ENCODE measurements around the gene GRK4. TPM values are rescaled to one million over a fixed set of nuclear protein-coding genes. Genes with fewer than 3 reads are reported as not detected.
"Not testable (repeated sequence)": the region's sequence is repeated elsewhere in the genome, so short reads cannot be mapped to it uniquely, and the experiment has no call there.

GRK4 gene
- total RNA-seq, 2 experiments from 2014 or later, result 3.0 to 4.4 TPM

DNA sequence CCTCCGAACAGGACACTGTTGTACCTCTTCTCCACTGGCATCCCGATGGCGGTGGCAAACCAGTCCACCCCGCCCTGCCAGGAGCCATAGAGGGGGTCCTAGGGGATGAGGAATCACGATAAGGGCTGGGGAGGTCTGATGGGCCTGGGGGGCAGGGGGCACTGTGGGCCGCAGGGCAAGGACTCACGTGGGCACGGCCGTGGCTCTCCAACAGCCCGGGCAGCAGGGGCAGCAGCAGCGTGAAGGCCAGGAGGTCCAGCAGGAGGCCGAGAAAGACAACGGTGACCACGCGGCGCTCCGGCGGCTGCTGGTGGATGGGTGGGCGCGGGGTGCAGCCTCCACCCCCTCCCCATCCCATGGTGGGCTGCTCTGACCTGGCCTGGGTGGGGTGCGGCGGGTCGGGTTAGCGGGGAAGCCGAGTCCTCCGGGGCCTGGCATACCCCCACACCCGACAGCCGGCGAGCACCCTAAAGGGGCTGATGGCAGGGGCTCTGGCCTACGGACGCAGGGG is 29.8 kb upstream of the GRK4 start:
- Mint-ChIP-seq H3K9me3 (ENCODE audit: low read depth) (no peaks in the 10 kb centered on the region), H3K4me3 (peak overlapping the region; percentile 82), H3K36me3 (peaks cover 34% of the 10 kb centered on the region), H3K27me3 (no peaks in the 10 kb centered on the region), H3K27ac (peak overlapping the region; percentile 93), H3K4me1 (peaks cover 54% of the 10 kb centered on the region)
- DNase-seq (no peak), ATAC-seq (no peak)
- CTCF ChIA-PET, result no interaction called here

DNA sequence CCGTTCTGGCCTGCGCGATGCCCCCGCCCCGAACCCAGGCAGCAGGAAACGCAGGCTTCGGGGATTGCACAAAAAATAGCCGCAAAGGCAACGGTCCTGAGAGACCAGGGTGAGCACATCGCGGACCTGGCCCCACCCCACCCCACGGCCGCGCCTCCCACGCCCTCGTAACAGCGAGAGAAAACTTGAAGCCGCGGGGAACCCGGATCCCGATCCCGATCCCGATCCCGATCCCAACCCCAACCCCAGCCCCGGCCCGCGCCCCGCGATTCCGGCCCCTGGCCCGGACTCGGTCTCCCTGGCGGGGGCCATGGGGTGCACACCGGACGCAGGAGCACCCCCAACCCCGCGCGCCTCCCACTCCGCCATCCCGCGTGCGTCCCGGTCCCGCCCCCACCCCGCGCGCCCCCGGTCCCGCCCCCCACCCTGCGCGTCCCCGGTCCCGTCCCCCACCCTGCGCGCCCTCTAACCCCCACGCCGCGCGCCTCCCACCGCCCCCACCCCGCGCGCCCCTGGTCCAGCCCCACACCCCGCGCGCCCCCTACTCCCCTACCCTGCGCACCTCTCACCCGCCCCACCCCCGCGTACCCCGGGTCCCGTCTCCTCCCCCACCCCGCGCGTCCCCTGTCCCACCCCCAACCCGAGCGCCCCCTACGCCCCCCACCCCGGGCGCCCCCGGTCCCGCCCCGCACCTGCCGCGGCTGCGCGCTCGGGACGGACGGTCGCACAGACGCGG is 29.1 kb upstream of the GRK4 start:
- peaks cover 60% of the 10 kb centered on the region for H3K4me1 Mint-ChIP-seq

DNA sequence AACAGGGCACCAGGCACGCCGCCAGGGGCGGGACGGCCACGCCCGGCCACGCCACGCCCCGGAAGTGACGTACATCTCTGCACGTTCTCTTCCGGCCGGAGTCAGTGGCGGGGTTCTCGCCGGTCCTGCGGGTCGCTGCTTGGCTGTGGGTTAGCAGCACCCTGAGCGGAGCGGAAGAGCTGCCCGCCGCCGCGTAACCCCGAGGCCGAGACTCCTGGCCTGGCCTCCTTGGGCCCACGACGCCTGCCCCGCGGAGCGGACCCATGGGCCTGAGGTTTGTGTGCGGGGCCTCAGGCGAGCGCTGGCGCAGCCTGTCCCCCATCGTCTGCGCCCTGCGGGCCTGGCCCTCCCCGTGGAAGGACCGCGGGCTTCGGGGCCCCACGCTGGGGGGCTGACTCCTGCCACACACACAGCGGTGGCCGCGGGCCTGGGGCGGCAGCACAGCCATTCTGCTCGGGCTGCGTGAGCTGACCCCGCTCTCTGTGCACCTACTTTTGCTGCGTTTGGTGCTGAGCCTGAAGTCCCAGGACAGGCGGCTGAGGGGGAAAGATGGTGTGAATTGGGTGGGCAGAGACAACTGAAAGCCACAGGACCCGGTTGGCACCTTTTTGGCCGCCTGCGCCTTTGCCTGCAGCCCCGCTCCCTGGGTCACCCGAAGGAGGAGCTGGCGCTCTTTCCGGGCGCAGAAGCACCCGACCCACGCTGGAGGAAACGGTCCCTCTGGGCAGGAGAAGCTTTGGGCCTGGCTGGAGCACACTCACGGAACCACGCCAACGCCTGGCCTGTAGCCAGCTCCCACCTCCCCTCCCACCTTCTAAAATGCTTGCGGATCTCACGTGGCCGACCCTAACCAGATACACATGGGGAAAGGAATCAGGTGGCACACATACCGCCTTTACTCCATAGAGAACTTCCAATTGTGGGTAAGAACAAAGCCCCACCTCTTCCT is 28.3 kb upstream of the GRK4 start:
- H3K36me3 Mint-ChIP-seq, result peaks cover 41% of the 10 kb centered on the region
- no peaks in the 10 kb centered on the region for H3K27me3 Mint-ChIP-seq
- peaks cover 68% of the 10 kb centered on the region for H3K4me1 Mint-ChIP-seq
- H3K9me3 Mint-ChIP-seq (ENCODE audit: low read depth), result no peaks in the 10 kb centered on the region
- peak overlapping the region; percentile 85 for H3K4me3 Mint-ChIP-seq
- DNase-seq (peak; percentile 96), ATAC-seq (peak; percentile 58)
- CTCF ChIA-PET, result interaction anchor here (0.6 to 4.9 kb wide), 15 partner anchors 13 to 1006 kb away, joined by 3 to 65 read pairs (median 4); partner anchors contain the start of genes GRK4 and NOP14
- H3K27ac Mint-ChIP-seq, result peak overlapping the region; percentile 90

More for the DNA sequence above, 29.1 kb upstream of the GRK4 start:
- DNase-seq (peak; percentile 63), ATAC-seq (no peak)
- no peaks in the 10 kb centered on the region for H3K9me3 Mint-ChIP-seq (ENCODE audit: low read depth)
- peak overlapping the region; percentile 85 for H3K4me3 Mint-ChIP-seq
- peaks cover 34% of the 10 kb centered on the region for H3K36me3 Mint-ChIP-seq
- H3K27me3 Mint-ChIP-seq, result no peaks in the 10 kb centered on the region
- CTCF ChIA-PET, result interaction anchor here (2.7 to 4.9 kb wide), 3 partner anchors 14 to 170 kb away, joined by 18 to 65 read pairs (median 23); no protein-coding TSS in a partner anchor
- H3K27ac Mint-ChIP-seq, result peak overlapping the region; percentile 78

DNA sequence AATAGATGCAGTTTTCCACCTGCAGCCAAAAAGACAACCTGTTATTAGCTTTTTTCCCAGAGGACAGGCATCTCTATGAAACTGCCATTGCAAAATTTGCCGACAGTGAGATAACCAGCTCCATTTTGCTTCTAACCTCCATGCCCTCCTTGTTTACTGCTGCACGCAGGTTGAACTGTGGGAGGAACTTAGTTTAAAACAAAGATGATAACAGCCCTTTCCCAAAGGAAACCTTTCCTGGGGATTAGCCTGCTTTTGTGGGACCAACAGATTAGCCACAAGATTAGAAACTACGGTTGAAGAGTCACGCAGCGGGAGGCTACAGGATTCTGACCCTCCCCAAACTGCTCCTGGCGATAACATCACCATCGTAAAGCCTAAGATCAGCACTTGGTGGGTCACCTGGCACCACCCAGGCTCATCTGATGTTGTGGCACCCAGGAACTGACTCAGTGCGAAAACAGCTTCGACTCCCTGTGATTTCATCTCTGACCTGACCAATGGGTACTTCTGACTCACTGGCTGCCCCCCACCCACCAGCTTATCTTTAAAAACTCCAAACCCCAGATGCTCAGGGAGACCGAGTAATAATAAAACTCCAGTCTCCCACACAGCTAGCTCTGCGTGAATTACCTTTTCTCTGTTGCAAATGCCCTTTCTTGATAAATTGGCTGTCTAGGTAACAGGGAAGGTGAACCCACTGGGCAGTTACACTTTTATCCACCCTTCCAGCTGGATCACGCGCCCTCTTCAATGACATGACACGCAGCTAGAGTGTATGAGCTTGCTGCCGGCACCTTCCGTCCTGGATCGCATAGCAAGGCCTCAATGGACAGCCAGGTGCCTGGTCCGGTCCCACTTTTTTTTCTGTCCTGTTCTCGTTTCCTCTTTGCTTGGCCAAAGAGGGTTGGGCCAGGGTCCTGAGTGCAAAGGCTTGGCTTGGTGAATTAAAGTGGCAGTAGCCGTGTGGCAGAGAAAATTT is 27.3 kb upstream of the GRK4 start:
- H3K9me3 Mint-ChIP-seq (ENCODE audit: low read depth), result no peaks in the 10 kb centered on the region
- peaks cover 45% of the 10 kb centered on the region for H3K36me3 Mint-ChIP-seq
- DNase-seq (peak; percentile 89), ATAC-seq (peak; percentile 38)
- peak overlapping the region; percentile 85 for H3K4me3 Mint-ChIP-seq
- CTCF ChIA-PET, result interaction anchor here (0.6 to 4.9 kb wide), 16 partner anchors 12 to 1005 kb away, joined by 3 to 65 read pairs (median 4); partner anchors contain the start of genes GRK4 and NOP14
- no peaks in the 10 kb centered on the region for H3K27me3 Mint-ChIP-seq
- peaks cover 73% of the 10 kb centered on the region for H3K4me1 Mint-ChIP-seq
- peak overlapping the region; percentile 90 for H3K27ac Mint-ChIP-seq

DNA sequence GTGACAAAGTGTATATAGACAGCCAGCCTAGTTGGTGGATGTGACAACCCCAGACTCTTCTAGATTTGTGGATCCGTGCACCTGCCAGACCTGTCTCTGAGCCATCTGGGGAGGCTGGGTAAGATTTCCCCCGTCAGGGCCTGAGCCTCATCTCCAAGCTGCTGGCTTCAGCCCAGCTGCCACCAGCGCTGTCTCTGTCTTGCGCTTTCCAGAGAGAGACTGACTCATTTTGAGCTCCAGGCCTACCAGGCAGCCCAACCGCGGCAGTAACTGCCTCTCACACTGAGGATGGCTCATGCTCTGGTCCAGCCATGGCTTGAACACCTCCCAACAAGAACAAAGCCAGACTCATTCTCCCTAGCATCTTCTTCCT is 26.6 kb upstream of the GRK4 start:
- peak overlapping the region; percentile 90 for H3K27ac Mint-ChIP-seq
- H3K9me3 Mint-ChIP-seq (ENCODE audit: low read depth), result no peaks in the 10 kb centered on the region
- CTCF ChIA-PET, result interaction anchor here (1.2 to 4.9 kb wide), 7 partner anchors 11 to 191 kb away, joined by 3 to 65 read pairs (median 18); partner anchors contain the start of genes GRK4 and NOP14
- H3K27me3 Mint-ChIP-seq, result no peaks in the 10 kb centered on the region
- DNase-seq, result peak; percentile 87
- peak; percentile 43 for ATAC-seq
- peaks cover 49% of the 10 kb centered on the region for H3K36me3 Mint-ChIP-seq
- peak overlapping the region; percentile 85 for H3K4me3 Mint-ChIP-seq
- peaks cover 74% of the 10 kb centered on the region for H3K4me1 Mint-ChIP-seq

DNA sequence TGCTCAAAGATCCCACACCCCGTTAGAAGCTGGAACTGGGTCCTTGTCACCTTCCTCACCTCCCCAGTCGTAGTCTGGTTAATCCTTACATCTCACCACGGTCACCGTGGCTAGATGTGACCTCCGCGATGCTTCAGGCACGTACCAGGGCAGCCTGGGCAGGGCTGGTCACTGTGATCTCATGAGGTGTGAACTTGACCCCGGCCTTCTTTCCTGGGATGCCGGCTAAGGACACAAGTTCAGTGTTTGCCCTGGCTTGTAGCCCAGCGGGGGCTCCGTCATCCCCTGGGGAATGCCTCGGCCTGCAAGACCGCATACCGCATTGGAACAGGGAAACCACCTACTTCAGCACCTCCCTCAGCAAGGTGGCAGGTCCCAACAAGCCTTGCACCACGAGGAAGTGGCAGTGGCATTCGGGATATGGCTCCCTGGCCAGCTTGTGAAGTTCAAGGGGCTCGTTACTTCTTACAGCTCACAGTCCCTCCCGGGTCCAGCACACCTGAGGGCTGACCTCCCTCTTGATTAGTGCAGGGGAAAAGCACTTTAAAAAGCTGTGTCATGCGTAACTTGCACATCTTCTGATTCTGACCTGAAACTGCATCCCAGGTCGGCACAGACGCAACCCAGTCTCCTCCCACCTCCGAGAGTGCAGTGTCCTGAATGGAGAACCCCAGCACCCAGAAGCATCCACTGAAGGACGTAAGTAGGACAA is 26.1 kb upstream of the GRK4 start:
- no peak for ATAC-seq
- H3K9me3 Mint-ChIP-seq (ENCODE audit: low read depth), result no peaks in the 10 kb centered on the region
- H3K4me3 Mint-ChIP-seq, result peak overlapping the region; percentile 85
- H3K27me3 Mint-ChIP-seq, result no peaks in the 10 kb centered on the region
- H3K36me3 Mint-ChIP-seq, result peaks cover 51% of the 10 kb centered on the region
- peaks cover 74% of the 10 kb centered on the region for H3K4me1 Mint-ChIP-seq
- peak overlapping the region; percentile 90 for H3K27ac Mint-ChIP-seq
- no peak for DNase-seq
- CTCF ChIA-PET, result interaction anchor here (2.1 to 4.9 kb wide), 5 partner anchors 11 to 173 kb away, joined by 5 to 65 read pairs (median 23); partner anchors contain the start of genes GRK4 and NOP14

DNA sequence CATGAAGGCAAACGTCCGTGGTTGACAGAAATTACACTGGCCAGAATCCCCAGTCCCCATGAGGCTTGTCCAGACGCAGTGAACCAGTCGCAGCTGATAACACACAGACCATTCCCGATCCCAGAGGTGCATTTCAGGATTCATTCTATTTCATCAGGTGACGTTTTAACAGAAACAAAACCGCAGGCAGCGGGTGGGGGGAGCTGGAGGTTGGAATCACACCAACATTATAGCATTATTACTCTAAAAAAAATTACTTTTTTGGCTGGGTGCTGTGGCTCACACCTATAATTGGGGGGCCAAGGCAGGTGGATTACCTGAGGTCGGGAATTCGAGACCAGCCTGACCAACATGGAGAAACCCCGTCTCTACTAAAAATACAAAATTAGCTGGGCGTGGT is 25.4 kb upstream of the GRK4 start:
- Mint-ChIP-seq H3K27ac (peak overlapping the region; percentile 61), H3K27me3 (no peaks in the 10 kb centered on the region), H3K4me1 (peaks cover 77% of the 10 kb centered on the region), H3K4me3 (no peak overlapping the region), H3K9me3 (ENCODE audit: low read depth) (no peaks in the 10 kb centered on the region), H3K36me3 (peaks cover 56% of the 10 kb centered on the region)
- no peak for ATAC-seq
- CTCF ChIA-PET, result interaction anchor here (4.4 to 4.9 kb wide), 2 partner anchors 10 to 16 kb away, joined by 23 to 65 read pairs; no protein-coding TSS in a partner anchor
- DNase-seq, result no peak

DNA sequence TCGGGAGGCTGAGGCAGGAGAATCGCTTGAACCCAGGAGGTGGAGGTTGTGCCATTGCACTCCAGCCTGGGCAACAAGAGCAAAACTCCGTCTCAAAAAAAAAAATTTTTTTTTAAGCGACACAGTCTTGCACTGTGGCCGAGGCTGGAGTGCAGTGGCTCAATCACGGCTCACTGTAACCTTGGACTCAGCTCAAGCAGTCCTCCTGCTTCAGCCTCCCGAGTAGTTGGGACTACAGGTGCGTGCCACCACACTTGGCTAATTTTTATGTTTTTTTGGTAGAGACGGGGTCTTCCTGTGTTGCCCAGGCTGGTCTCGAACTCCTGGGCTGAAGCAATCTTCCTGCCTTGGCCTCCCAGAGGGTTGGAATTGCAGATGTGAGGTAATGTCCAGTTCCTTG is 25.0 kb upstream of the GRK4 start:
- not testable (repeated sequence) for H3K27me3 Mint-ChIP-seq; ATAC-seq; H3K9me3 Mint-ChIP-seq (ENCODE audit: low read depth); H3K4me3 Mint-ChIP-seq; H3K27ac Mint-ChIP-seq
- peaks cover 56% of the 10 kb centered on the region for H3K36me3 Mint-ChIP-seq
- peak; percentile 25 for DNase-seq
- CTCF ChIA-PET, result interaction anchor here (4.4 to 4.9 kb wide), 2 partner anchors 9 to 16 kb away, joined by 23 to 65 read pairs; no protein-coding TSS in a partner anchor
- H3K4me1 Mint-ChIP-seq, result peaks cover 75% of the 10 kb centered on the region

DNA sequence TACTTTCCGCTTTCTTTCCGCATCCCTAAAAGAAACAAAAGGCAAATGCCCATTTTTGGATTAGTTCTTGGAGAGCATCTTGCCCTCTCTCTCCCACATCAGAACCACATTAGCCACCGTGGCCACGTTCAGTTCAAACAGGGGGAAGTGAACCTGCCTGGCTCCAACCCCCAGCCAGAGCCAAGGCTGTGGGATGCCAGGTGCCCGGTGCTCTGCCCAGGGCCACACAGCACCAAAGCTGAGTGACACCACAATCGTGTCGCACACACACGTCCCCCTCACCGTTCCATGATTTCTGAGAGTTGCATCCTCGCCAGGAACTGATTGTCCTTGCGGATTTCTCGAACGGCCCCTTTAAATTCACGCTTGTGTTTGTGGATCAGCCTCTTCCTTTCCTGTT is 24.5 kb upstream of the GRK4 start:
- CTCF ChIA-PET, result interaction anchor here (4.9 kb wide), 1 partner anchor 15 kb away, joined by 65 read pairs; no protein-coding TSS in a partner anchor
- Mint-ChIP-seq H3K4me3 (no peak overlapping the region), H3K4me1 (peaks cover 78% of the 10 kb centered on the region), H3K9me3 (ENCODE audit: low read depth) (no peaks in the 10 kb centered on the region), H3K36me3 (peaks cover 59% of the 10 kb centered on the region), H3K27me3 (no peaks in the 10 kb centered on the region), H3K27ac (peak overlapping the region; percentile 35)
- DNase-seq (peak; percentile 38), ATAC-seq (no peak)

DNA sequence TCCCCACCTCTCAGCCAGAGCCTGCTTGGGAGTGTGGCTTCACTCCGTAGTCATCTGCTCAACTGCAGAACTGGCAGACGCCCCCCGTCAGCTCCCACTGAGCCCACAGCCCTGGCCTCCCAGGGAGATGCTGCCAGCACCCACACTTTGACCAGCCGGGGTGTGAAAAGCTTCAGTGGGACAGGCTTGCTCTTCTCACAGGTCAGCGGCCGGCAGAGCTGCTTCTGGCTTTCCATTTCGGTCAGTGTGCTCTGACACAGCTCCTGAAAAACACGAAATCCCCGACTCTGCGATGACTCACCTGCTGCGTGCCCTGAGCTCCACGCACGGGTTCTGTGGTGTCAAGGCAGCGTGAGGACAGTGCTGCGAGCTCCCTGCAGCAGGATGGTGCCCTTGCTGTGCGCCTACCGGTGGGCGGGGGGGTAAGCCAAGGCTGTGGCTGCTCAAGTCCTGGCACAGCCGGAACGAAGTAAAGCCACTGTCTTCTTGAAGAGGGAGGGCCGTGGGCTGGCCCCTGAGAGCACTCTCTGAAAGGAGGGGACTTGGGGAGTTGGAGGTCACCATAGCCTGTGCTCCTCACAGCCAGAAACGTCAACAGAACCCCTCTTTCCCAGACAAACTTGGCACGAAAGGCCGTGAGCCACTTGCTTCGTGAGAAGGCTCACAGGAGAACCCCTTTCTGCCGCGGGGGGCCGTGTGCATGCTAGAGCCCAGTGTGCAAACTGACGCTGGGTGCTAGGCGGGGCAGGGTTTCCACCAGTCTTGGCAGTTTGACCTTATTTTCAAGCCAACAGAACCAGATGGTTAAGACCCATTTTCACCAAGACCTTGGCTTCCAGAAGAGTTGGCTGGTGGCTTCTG is 23.8 kb upstream of the GRK4 start:
- no peak for ATAC-seq
- Mint-ChIP-seq H3K4me3 (no peak overlapping the region), H3K9me3 (ENCODE audit: low read depth) (no peaks in the 10 kb centered on the region), H3K27me3 (no peaks in the 10 kb centered on the region), H3K4me1 (peaks cover 83% of the 10 kb centered on the region), H3K27ac (no peak overlapping the region), H3K36me3 (peaks cover 61% of the 10 kb centered on the region)
- peak; percentile 40 for DNase-seq
- CTCF ChIA-PET, result interaction anchor here (4.9 kb wide), 1 partner anchor 15 kb away, joined by 65 read pairs; no protein-coding TSS in a partner anchor

All from activated CD8-positive, alpha-beta memory T cell treated with anti-CD3 and anti-CD28 coated beads, Interleukin-2, amount 10 ng/mL, durations not matched to agents 7 days and 5 days (primary cell).